Mucosa of descending colon (tissue), 3 donors: Measurements from ENCODE around the gene TP53I11. TPM values are rescaled to one million over a fixed set of nuclear protein-coding genes. Genes with fewer than 3 reads are reported as not detected.

Experiments used
- ATAC-seq: fragments of 200-7000 bp; cut with Tn5 transposase; one replicate; pipeline ENCODE4 v1.9.1; 2020; ENCODE audit warnings: mild to moderate bottlenecking, moderate library complexity
- DNase-seq, 3 donors: peaks; one replicate each; pipeline ENCODE4 v3.0.0-alpha.2; 2020
- H3K36me3 ChIP-seq: fragments of 200-600 bp; one replicate; pipeline ENCODE4 v1.8.0; 2021; ENCODE audit warnings: low read depth, mild to moderate bottlenecking
- H3K4me1 ChIP-seq: fragments of 200-600 bp; one replicate; pipeline ENCODE4 v1.8.0; 2021; ENCODE audit warnings: low read depth, mild to moderate bottlenecking
- H3K4me3 ChIP-seq: fragments of 200-600 bp; one replicate; pipeline ENCODE4 v1.8.0; 2021; ENCODE audit warnings: mild to moderate bottlenecking
- H3K9me3 ChIP-seq: fragments of 200-600 bp; one replicate; pipeline ENCODE4 v1.8.0; 2021; ENCODE audit warnings: mild to moderate bottlenecking
- intact Hi-C, 2 donors: fragments of 100-400 bp; cut with DNase I in 1 of 2; cut with micrococcal nuclease in 1 of 2; formaldehyde crosslinking; loops; one replicate each; pipeline versions ENCODE4 v1.11.0 to v1.11.1; 2022; cut with DNase I, micrococcal nuclease
- long read RNA-seq, 2 donors: library from polyadenylated mRNA; unstranded; transcript quantifications; one replicate each; pipeline ENCODE4 v2.0.0, GENCODE V29; 2019 to 2021
- total RNA-seq, 3 donors: library from RNA; stranded (reverse); fragmentation: NEBNext Ultra II Directional in 2 of 3; extraction: Animal tissue kit (Norgen Biotek cat#: 25700) in 2 of 3; gene quantifications; one replicate each; pipeline versions ENCODE4 v1.2.1 to v1.2.4, GENCODE V29; 2021 to 2023
- TF ChIP-seq, protein P1 (sequence below): fragments of 200-600 bp; IDR thresholded peaks from one replicate; pipeline ENCODE4 v1.8.0; 2022; ENCODE audit warnings: antibody characterized with exemption, mild to moderate bottlenecking
- donor health status: DM: no; HTN: no; CAD: no; lungs with moderate emphysema.
- donor health status: DM: no; HTN: no; CAD: no.
- donor health status: DM: no; HTN: yes; CAD: no.

The TP53I11 gene, protein sequence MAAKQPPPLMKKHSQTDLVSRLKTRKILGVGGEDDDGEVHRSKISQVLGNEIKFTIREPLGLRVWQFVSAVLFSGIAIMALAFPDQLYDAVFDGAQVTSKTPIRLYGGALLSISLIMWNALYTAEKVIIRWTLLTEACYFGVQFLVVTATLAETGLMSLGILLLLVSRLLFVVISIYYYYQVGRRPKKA
- total RNA-seq: 10 to 100 TPM; 48.4 to 95.9 (median 91.9) TPM
- long read RNA-seq, donor 1, partial matches to known transcripts: 1 of 34 reads
- long read RNA-seq, donor 1, other reads (novel, unspliced or antisense): 30 of 34 reads
- long read RNA-seq, donor 2, partial matches to known transcripts: 2 of 18 reads
- long read RNA-seq, donor 2, other reads (novel, unspliced or antisense): 12 of 18 reads

DNA sequence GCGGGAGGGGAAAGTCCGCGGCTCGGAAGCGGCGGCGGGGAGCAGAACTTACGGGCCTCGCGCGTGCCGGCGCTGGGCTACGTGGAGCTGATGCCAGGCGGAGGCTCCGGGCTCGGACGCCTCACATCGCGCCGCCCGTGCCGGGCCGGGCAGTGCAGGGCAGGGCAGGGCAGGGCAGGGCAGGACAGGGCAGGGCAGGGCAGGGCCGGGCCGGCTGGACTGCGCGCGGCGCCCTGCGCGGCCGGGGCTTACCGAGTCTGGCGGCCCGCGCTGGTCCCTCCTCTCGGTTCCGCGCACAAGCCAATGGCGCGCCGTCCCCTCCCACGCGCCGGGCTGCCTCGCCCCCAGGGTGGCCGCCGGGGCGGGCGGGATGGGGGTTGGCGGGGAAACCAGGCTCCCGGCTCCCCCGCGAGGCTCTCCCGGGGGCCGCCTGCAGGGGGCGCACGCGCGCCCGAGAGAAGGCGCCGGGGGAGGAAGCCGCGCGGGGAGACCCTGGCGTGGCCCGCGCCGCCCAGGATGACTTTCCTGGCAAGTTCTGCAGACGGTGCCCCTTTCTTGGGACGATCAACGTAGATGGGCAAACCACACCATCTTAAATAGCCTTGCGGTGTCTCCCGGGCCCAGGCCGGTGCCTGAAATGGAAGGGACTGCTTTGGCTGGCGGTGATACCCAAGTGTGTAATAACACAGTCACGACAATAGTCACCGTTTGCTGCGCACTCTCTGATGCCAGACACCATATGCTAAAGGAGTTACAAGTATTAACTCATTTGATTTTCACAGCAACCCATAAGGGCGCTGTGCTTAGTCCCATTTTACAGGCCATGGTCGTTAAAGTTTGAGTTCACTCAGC is at the start of gene TP53I11:
TSS of gene TP53I11 (minus strand) at position 259 of the 852 bp plus-strand sequence. CDS start 12,548 bp downstream, outside the sequence.
- ATAC-seq (peak; percentile 80), DNase-seq (peak; percentile 85 to 94 (median 88))
- TF ChIP-seq, protein P1, sequence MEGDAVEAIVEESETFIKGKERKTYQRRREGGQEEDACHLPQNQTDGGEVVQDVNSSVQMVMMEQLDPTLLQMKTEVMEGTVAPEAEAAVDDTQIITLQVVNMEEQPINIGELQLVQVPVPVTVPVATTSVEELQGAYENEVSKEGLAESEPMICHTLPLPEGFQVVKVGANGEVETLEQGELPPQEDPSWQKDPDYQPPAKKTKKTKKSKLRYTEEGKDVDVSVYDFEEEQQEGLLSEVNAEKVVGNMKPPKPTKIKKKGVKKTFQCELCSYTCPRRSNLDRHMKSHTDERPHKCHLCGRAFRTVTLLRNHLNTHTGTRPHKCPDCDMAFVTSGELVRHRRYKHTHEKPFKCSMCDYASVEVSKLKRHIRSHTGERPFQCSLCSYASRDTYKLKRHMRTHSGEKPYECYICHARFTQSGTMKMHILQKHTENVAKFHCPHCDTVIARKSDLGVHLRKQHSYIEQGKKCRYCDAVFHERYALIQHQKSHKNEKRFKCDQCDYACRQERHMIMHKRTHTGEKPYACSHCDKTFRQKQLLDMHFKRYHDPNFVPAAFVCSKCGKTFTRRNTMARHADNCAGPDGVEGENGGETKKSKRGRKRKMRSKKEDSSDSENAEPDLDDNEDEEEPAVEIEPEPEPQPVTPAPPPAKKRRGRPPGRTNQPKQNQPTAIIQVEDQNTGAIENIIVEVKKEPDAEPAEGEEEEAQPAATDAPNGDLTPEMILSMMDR: peak; percentile 66
- peak within 1 kb of the TSS; percentile 57 for H3K4me3 ChIP-seq
- intact Hi-C loops: no loop called here
- H3K4me1 ChIP-seq: peaks cover 41% of the 10 kb centered on the region
- H3K36me3 ChIP-seq: no peaks in the 10 kb centered on the region
- no peaks in the 10 kb centered on the region for H3K9me3 ChIP-seq

DNA sequence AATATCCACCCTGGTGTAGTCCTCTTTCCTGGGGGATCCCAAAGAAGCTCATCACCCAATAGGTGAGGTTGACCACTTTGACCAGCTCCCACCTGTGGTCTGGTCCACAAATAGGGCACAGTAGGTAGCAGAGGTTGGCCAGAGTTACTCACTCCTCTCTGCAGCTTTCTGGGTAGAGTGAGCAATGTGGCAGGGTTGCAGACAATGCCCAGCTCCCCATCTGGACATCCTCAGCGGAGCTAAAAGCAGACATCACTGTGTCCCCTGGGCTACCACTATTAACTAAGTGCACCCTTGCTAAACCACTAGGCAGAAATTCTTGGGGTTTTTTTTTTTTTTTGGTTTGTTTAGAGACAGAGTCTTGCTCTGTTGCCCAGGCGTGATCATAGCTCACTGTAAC is 48.4 kb upstream of the TP53I11 start:
- Histone ChIP-seq H3K4me3 (no peak overlapping the region), H3K36me3 (no peaks in the 10 kb centered on the region), H3K9me3 (no peaks in the 10 kb centered on the region), H3K4me1 (no peaks in the 10 kb centered on the region)
- intact Hi-C loops: no loop called here
- TF ChIP-seq, protein P1: no peak
- DNase-seq (no peak), ATAC-seq (no peak)

DNA sequence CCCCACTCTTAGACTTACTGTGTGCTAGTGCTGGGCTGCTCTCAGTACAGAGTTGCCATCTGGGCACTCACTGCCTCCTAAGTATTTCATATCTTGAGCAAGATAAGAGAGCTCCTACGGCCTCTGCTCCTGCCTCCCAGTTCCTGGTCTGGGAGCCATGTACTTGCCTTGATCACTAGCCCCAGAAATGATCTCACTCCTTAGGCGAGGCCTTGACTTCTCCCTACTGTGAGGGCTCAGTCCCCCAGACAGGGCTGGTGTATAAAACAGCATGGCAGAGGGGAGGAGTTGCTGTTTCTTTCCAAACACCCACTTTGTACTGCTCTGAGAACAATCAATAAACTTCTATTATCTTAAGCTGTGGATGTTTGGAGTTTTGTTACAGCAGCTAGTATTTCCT is 47.4 kb upstream of the TP53I11 start:
- DNase-seq (no peak), ATAC-seq (peak; percentile 12)
- no peak overlapping the region for H3K4me3 ChIP-seq
- no peaks in the 10 kb centered on the region for H3K4me1 ChIP-seq
- TF ChIP-seq, protein P1: no peak
- no peaks in the 10 kb centered on the region for H3K36me3 ChIP-seq
- intact Hi-C loops: no loop called here
- H3K9me3 ChIP-seq: no peaks in the 10 kb centered on the region

DNA sequence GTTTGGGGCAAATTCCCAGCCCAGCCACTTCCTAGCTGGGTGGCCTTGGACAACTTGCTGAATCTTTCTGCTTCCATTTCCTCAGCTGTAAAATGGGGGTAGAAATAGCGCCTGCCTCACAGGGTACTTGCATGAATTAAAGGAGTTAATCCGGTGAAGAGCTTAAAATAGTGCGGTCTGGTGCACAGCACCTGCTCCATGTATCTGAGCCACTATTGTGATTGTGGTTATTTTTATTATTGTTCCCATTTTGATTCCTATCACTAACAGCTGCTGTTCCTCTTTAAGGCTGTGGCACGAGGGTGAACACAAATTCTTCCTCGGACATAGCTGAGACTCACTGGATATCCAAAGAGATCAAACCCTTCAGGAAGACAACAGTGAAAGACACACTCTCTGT is 46.9 kb upstream of the TP53I11 start:
- Histone ChIP-seq H3K36me3 (no peaks in the 10 kb centered on the region), H3K9me3 (no peaks in the 10 kb centered on the region), H3K4me1 (no peaks in the 10 kb centered on the region), H3K4me3 (no peak overlapping the region)
- DNase-seq (no peak), ATAC-seq (no peak)
- TF ChIP-seq, protein P1: no peak
- intact Hi-C loops: no loop called here

DNA sequence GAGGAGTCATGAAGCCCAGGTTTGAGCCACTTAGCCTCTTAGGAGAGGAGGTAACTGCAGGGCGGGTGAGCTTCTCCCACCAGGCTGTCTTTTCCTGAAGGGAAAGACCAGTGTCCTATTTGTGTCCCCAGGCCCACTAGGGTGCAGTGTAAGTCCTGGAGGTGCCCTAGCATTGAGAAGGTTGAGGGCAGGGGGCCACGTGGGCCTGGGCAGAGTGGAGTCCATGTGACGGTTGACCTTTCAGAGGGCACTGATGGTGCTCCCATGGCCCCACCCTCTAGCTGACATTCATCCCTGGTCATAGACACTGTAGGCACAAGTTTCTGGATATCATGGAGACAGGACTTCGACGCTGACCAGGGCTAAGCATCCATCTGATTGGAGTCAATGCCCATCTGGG is 44.1 kb upstream of the TP53I11 start:
- ATAC-seq (no peak), DNase-seq (no peak)
- Histone ChIP-seq H3K4me1 (no peaks in the 10 kb centered on the region), H3K36me3 (no peaks in the 10 kb centered on the region), H3K4me3 (no peak overlapping the region), H3K9me3 (no peaks in the 10 kb centered on the region)
- intact Hi-C loops: no loop called here
- TF ChIP-seq, protein P1: no peak
